H1 (cell line): ENCODE results near the gene RXRA. TPM values are rescaled to one million over a fixed set of nuclear protein-coding genes. Genes with fewer than 3 reads are reported as not detected.
A peak's percentile ranks its signal among the peaks of the same experiment; 100 is the strongest.

Source experiments
- CTCF ChIA-PET: fragments of 300-600 bp; sonication (Branson Sonifier 250); formaldehyde crosslinking; loops from one replicate; lab custom pipeline; 2021; ENCODE audit not compliant: partially characterized antibody; lab: Charles Lee
- POLR2A ChIA-PET: fragments of 300-600 bp; sonication (Branson Sonifier 250); formaldehyde crosslinking; loops from one replicate; lab custom pipeline; 2021; ENCODE audit warnings: inconsistent platforms; ENCODE audit not compliant: partially characterized antibody; lab: Charles Lee
- DNase-seq, 2 experiments: peaks; one replicate each; pipeline versions ENCODE4 v3.0.0 to v3.0.0-alpha.2; 2010 to 2022; ENCODE audit warnings: low spot score in 2 of 2, low read depth in 1 of 2, mixed read lengths in 1 of 2
- FAIRE-seq: peaks from 2 replicates; lab custom pipeline; 2011; peaks lifted over from hg19 to GRCh38; lab: Jason Lieb, UNC
- H2AFZ ChIP-seq: 2 replicates; pipeline ENCODE4 v1.8.1; 2012; ENCODE audit warnings: low read length, inconsistent platforms
- H2AK5ac ChIP-seq: 2 replicates; pipeline ENCODE4 v1.6.1; 2013; ENCODE audit warnings: low read depth, low read length
- H2BK120ac ChIP-seq: replicated peaks from 2 replicates; pipeline ENCODE3; 2013; ENCODE audit warnings: low read depth, low read length, inconsistent platforms
- H2BK12ac ChIP-seq: 2 replicates; pipeline ENCODE4 v1.6.1; 2013; ENCODE audit warnings: low read depth, low read length
- H2BK15ac ChIP-seq: 2 replicates; pipeline ENCODE4 v1.6.1; 2013; ENCODE audit warnings: low read length
- H2BK20ac ChIP-seq: 2 replicates; pipeline ENCODE4 v1.6.1; 2013; ENCODE audit warnings: low read length
- H2BK5ac ChIP-seq: 2 replicates; pipeline ENCODE4 v1.6.1; 2013; ENCODE audit warnings: low read depth, low read length
- H3K14ac ChIP-seq: 2 replicates; pipeline ENCODE4 v1.6.1; 2013; ENCODE audit warnings: inconsistent platforms; ENCODE audit not compliant: insufficient read length
- H3K18ac ChIP-seq: 2 replicates; pipeline ENCODE4 v1.6.1; 2013; ENCODE audit warnings: low read length; ENCODE audit errors: extremely low read depth
- H3K23ac ChIP-seq: 2 replicates; pipeline ENCODE4 v1.6.1; 2013; ENCODE audit warnings: inconsistent platforms; ENCODE audit not compliant: insufficient read length
- H3K23me2 ChIP-seq: 2 replicates; pipeline ENCODE4 v1.6.1; 2013; ENCODE audit warnings: low read depth, low read length
- H3K27ac ChIP-seq: 2 replicates; pipeline ENCODE4 v1.6.1; 2011; ENCODE audit warnings: low read depth, low read length, inconsistent platforms
- H3K27me3 ChIP-seq, 4 experiments: replicated peaks in 1 of 4; 1 replicate in 1 of 4; 2 replicates in 3 of 4; pipeline versions ENCODE4 v1.6.1 to v1.8.1; 2011 to 2013; ENCODE audit warnings: low read length in 3 of 4, mild to moderate bottlenecking in 3 of 4, inconsistent platforms in 2 of 4, mixed read lengths in 2 of 4, moderate library complexity in 1 of 4; ENCODE audit not compliant: control insufficient read depth in 3 of 4, insufficient read depth in 3 of 4; ENCODE audit errors: extremely low read depth in 1 of 4
- H3K36me3 ChIP-seq, 4 experiments: 2 replicates each; pipeline versions ENCODE4 v1.6.1 to v1.8.1; 2011 to 2013; ENCODE audit warnings: mild to moderate bottlenecking in 4 of 4, low read length in 3 of 4, moderate library complexity in 2 of 4, control low read depth in 1 of 4, inconsistent platforms in 1 of 4; ENCODE audit not compliant: insufficient read depth in 4 of 4, control insufficient read depth in 2 of 4
- H3K4ac ChIP-seq: replicated peaks from 2 replicates; pipeline ENCODE3; 2013; ENCODE audit warnings: low read length, low read depth, mixed read lengths, inconsistent platforms; ENCODE audit not compliant: insufficient read length
- H3K4me1 ChIP-seq, 4 experiments: replicated peaks in 1 of 4; 1 replicate in 1 of 4; 2 replicates in 3 of 4; pipeline versions ENCODE4 v1.6.1 to v1.8.1; 2011 to 2013; ENCODE audit warnings: low read length in 3 of 4, inconsistent platforms in 2 of 4, mixed read lengths in 1 of 4; ENCODE audit not compliant: insufficient read depth in 4 of 4, control insufficient read depth in 3 of 4
- H3K4me2 ChIP-seq, 2 experiments: 2 replicates each; pipeline versions ENCODE4 v1.6.1 to v1.8.1; 2011 to 2013; ENCODE audit warnings: low read depth in 2 of 2, low read length in 2 of 2, control low read depth in 1 of 2, inconsistent platforms in 1 of 2, mild to moderate bottlenecking in 1 of 2; ENCODE audit not compliant: insufficient read depth in 1 of 2
- H3K4me3 ChIP-seq, 4 experiments: fragments of 200-600, 300-600 bp in 1 of 4; sonication (generic), shearing (Covaris generic), sonication (Bioruptor Twin) in 1 of 4; 2 replicates each; pipeline versions ENCODE4 v1.5.1 to v1.8.1; 2011 to 2016; ENCODE audit warnings: low read length in 4 of 4, low read depth in 3 of 4, control low read depth in 2 of 4, inconsistent platforms in 2 of 4, mild to moderate bottlenecking in 2 of 4, mixed read lengths in 1 of 4, moderate library complexity in 1 of 4; ENCODE audit not compliant: insufficient read depth in 2 of 4; ENCODE audit errors: extremely low read depth in 1 of 4
- H3K56ac ChIP-seq: replicated peaks from 2 replicates; pipeline ENCODE3; 2013; ENCODE audit warnings: low read depth, mild to moderate bottlenecking, mixed read lengths, low read length, inconsistent platforms; ENCODE audit not compliant: insufficient read length
- H3K79me1 ChIP-seq: 2 replicates; pipeline ENCODE4 v1.6.1; 2013; ENCODE audit warnings: low read depth, low read length, control low read depth
- H3K79me2 ChIP-seq, 2 experiments: 2 replicates each; pipeline versions ENCODE4 v1.6.1 to v1.8.1; 2012 to 2013; ENCODE audit warnings: low read length in 2 of 2, mild to moderate bottlenecking in 2 of 2, inconsistent platforms in 1 of 2; ENCODE audit not compliant: insufficient read depth in 2 of 2, control insufficient read depth in 1 of 2
- H3K9ac ChIP-seq, 4 experiments: replicated peaks in 1 of 4; 1 replicate in 1 of 4; 2 replicates in 3 of 4; pipeline versions ENCODE4 v1.6.1 to v1.8.1; 2011 to 2013; ENCODE audit warnings: low read depth in 3 of 4, low read length in 3 of 4, control low read depth in 2 of 4, mild to moderate bottlenecking in 2 of 4, moderate library complexity in 2 of 4, inconsistent platforms in 1 of 4; ENCODE audit errors: extremely low read depth in 1 of 4
- H3K9me3 ChIP-seq, 2 experiments: 2 replicates each; pipeline versions ENCODE4 v1.6.1 to v1.8.1; 2012 to 2013; ENCODE audit warnings: mild to moderate bottlenecking in 2 of 2, moderate library complexity in 2 of 2, control low read depth in 1 of 2, inconsistent platforms in 1 of 2, low read depth in 1 of 2, low read length in 1 of 2, mixed read lengths in 1 of 2; ENCODE audit not compliant: insufficient read depth in 2 of 2
- H4K20me1 ChIP-seq, 2 experiments: replicated peaks in 1 of 2; 2 replicates each; pipeline versions ENCODE3 to v1.8.1; 2011 to 2013; ENCODE audit warnings: inconsistent platforms in 2 of 2, low read length in 2 of 2, mild to moderate bottlenecking in 1 of 2; ENCODE audit not compliant: insufficient read depth in 2 of 2, control insufficient read depth in 1 of 2
- H4K5ac ChIP-seq: 2 replicates; pipeline ENCODE4 v1.6.1; 2013; ENCODE audit warnings: low read length, low read depth, mixed read lengths, inconsistent platforms; ENCODE audit not compliant: insufficient read length
- H4K8ac ChIP-seq: 2 replicates; pipeline ENCODE4 v1.8.0; 2013; ENCODE audit warnings: mild to moderate bottlenecking, moderate library complexity, low read length, inconsistent platforms; ENCODE audit not compliant: insufficient read depth; ENCODE audit errors: extremely low read depth
- H4K91ac ChIP-seq: replicated peaks from 2 replicates; pipeline ENCODE3; 2013; ENCODE audit warnings: low read length, mixed read lengths, inconsistent platforms; ENCODE audit not compliant: insufficient read length
- BRCA1 ChIP-seq: IDR thresholded peaks from 2 replicates; pipeline ENCODE4 v1.6.1; 2012; ENCODE audit warnings: low read depth, low read length, improper control_type of control experiment
- CTBP2 ChIP-seq: IDR thresholded peaks from 2 replicates; pipeline ENCODE4 v1.7.0; 2011; ENCODE audit warnings: borderline replicate concordance, mild to moderate bottlenecking, moderate library complexity, mixed read lengths, low read length; ENCODE audit not compliant: insufficient read depth, insufficient read length
- E2F6 ChIP-seq: IDR thresholded peaks from 2 replicates; pipeline ENCODE4 v1.6.1; 2012; ENCODE audit warnings: inconsistent platforms
- EP300 ChIP-seq, 2 experiments: IDR thresholded peaks; 1 replicate in 1 of 2; 2 replicates in 1 of 2; pipeline ENCODE4 v1.6.1; 2011 to 2012; ENCODE audit warnings: low read depth in 2 of 2, low read length in 2 of 2, mild to moderate bottlenecking in 2 of 2, borderline replicate concordance in 1 of 2, inconsistent platforms in 1 of 2, moderate library complexity in 1 of 2
- EZH2 ChIP-seq: fragments of 200-600 bp; sonication (generic); IDR thresholded peaks from 2 replicates; pipeline ENCODE4 v1.7.1; 2012; ENCODE audit warnings: low read depth, mild to moderate bottlenecking, moderate library complexity, low read length, inconsistent platforms; ENCODE audit not compliant: severe bottlenecking
- HDAC6 ChIP-seq: IDR thresholded peaks from one replicate; pipeline ENCODE4 v1.7.1; 2012; ENCODE audit warnings: low read depth, mild to moderate bottlenecking, inconsistent platforms, low read length, moderate library complexity
- SP2 ChIP-seq: IDR thresholded peaks from 2 replicates; pipeline ENCODE4 v1.6.1; 2012; ENCODE audit warnings: mild to moderate bottlenecking, low read length, inconsistent platforms
- SRF ChIP-seq: IDR thresholded peaks from 2 replicates; pipeline ENCODE4 v1.6.1; 2011; ENCODE audit warnings: mild to moderate bottlenecking, low read depth, low read length, moderate library complexity
- TBP ChIP-seq: IDR thresholded peaks from 2 replicates; pipeline ENCODE4 v1.6.1; 2011; ENCODE audit warnings: low read depth, low read length, improper control_type of control experiment
- WGBS, 2 experiments: shearing (Covaris generic) in 1 of 2; methylation state at CpG; one replicate each; pipeline versions ENCODE4 v1.1.6 to v1.1.7; 2013 to 2015; ENCODE audit warnings: low lambda C conversion rate in 2 of 2, mixed read lengths in 2 of 2, inconsistent platforms in 1 of 2, low coverage in 1 of 2, missing lambda C conversion rate in 1 of 2; ENCODE audit not compliant: insufficient replicate concordance in 2 of 2, insufficient coverage in 1 of 2, insufficient read length in 1 of 2; ENCODE audit errors: extremely low coverage in 1 of 2, missing lambda C conversion rate in 1 of 2; 5-methylcytosine and 5-hydroxymethylcytosine counted together
- polyA plus RNA-seq, 7 experiments: library from polyadenylated mRNA; depleted of rRNA in 3 of 7; stranded (reverse) in 5 of 7; unstranded in 2 of 7; fragments of >200 nt in 5 of 7; fragments of 200-250 nt in 2 of 7; gene quantifications; 1 replicate in 5 of 7; 2 replicates in 1 of 7; 4 replicates in 1 of 7; pipeline versions ENCODE4 v1.2.1 to v1.2.3, GENCODE V29; 2011 to 2013; ENCODE audit warnings: missing spikeins in 2 of 7, mixed read lengths in 2 of 7
- total RNA-seq: library from RNA; stranded (reverse); fragmentation: NEBNext Ultra II Directional; extraction: Animal tissue kit (Norgen Biotek cat#: 25700); gene quantifications from 2 replicates; pipeline ENCODE4 v1.2.1, GENCODE V29; 2021
- TF ChIP-seq, protein P1 (sequence below), 3 experiments: IDR thresholded peaks; 1 replicate in 2 of 3; 2 replicates in 1 of 3; pipeline versions ENCODE4 v1.5.1 to v1.6.1; 2011; ENCODE audit warnings: low read length in 3 of 3, mild to moderate bottlenecking in 3 of 3, inconsistent platforms in 2 of 3, low read depth in 1 of 3, moderate library complexity in 1 of 3; ENCODE audit not compliant: insufficient read depth in 1 of 3; ENCODE audit errors: control extremely low read depth in 1 of 3

The RXRA gene
- total and polyA plus RNA-seq, 2 of the 8 experiments (the other 6 are each of a cell fraction or from before 2014, with no cell fraction given) = 9.8 to 29.4 TPM

DNA sequence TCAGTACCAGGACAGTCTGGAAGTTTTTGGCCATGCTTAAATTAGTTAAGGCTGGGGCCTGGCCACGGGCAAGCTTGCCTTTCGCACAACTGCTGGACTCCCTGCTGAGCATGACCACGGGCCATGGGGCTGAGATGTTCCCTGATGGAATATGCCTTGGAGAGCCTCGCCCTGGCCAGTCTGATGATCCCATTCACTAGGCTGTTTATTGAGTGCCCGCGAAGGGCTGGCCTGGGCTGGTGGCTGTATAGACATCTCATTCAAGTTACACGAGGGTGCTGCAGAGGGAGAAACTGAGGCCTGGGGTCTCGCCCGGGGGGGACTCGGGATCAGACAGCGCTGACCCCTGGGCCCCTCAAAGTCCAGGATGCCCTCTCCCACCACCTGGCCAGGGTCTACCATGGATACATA lies 7.8 kb upstream of the RXRA start:
- Histone ChIP-seq H2BK12ac (no peak overlapping the region), H3K79me1 (no peaks in the 10 kb centered on the region), H3K9me3 (no peaks in the 10 kb centered on the region), H2BK5ac (no peak overlapping the region), H3K4me3 (no peak overlapping the region), H3K4me2 (no peak overlapping the region), H2AFZ (no peak overlapping the region), H3K36me3 (no peaks in the 10 kb centered on the region), H3K4me1 (peaks cover 0 to 15% (median 10%) of the 10 kb centered on the region in 4 experiments; a peak in 6 of 7 replicates), H4K91ac (no peak overlapping the region), H3K4ac (no peak overlapping the region), H3K79me2 (no peaks in the 10 kb centered on the region), H4K5ac (no peak overlapping the region), H2BK20ac (no peak overlapping the region), H3K56ac (no peak overlapping the region), H3K14ac (no peak overlapping the region), H3K23me2 (no peaks in the 10 kb centered on the region), H4K8ac (no peak overlapping the region), H2AK5ac (no peak overlapping the region), H2BK120ac (no peak overlapping the region), H3K27me3 (no peaks in the 10 kb centered on the region; a peak in 1 of 7 replicates), H3K23ac (no peak overlapping the region), H3K9ac (no peak overlapping the region), H3K18ac (no peak overlapping the region), H3K27ac (no peak overlapping the region), H2BK15ac (peak overlapping the region; percentile 29; the same call in 1 of the 2 replicates), H4K20me1 (peaks cover 0 to 2% of the 10 kb centered on the region in 2 experiments)
- DNase-seq (no peak), FAIRE-seq (no peak)
- POLR2A ChIA-PET = no interaction called here
- CTCF ChIA-PET = interaction anchor here (0.9 to 1.6 kb wide), 4 partner anchors 14 to 148 kb away, joined by 3 to 4 read pairs (median 4); no protein-coding TSS in a partner anchor
- WGBS, 2 experiments = 87% methylated on average over 11 of the region's 11 CpGs; no CpG with 5 or more reads in 1 of the 2 experiments
- no peak for TF ChIP-seq TBP
- TF ChIP-seq EP300 (IDR thresholded peaks at IDR 0.05; ENCODE audit: borderline replicate concordance in 1 of 2, low read depth in 2 of 2, low read length in 2 of 2) = no peak
- no peak for TF ChIP-seq BRCA1
- TF ChIP-seq HDAC6 = no peak
- TF ChIP-seq, protein P1, sequence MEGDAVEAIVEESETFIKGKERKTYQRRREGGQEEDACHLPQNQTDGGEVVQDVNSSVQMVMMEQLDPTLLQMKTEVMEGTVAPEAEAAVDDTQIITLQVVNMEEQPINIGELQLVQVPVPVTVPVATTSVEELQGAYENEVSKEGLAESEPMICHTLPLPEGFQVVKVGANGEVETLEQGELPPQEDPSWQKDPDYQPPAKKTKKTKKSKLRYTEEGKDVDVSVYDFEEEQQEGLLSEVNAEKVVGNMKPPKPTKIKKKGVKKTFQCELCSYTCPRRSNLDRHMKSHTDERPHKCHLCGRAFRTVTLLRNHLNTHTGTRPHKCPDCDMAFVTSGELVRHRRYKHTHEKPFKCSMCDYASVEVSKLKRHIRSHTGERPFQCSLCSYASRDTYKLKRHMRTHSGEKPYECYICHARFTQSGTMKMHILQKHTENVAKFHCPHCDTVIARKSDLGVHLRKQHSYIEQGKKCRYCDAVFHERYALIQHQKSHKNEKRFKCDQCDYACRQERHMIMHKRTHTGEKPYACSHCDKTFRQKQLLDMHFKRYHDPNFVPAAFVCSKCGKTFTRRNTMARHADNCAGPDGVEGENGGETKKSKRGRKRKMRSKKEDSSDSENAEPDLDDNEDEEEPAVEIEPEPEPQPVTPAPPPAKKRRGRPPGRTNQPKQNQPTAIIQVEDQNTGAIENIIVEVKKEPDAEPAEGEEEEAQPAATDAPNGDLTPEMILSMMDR (IDR thresholded peaks at IDR 0.05; ENCODE audit: control extremely low read depth in 1 of 3, insufficient read depth in 1 of 3, low read depth in 1 of 3, low read length in 3 of 3) = no peak
- TF ChIP-seq CTBP2 = no peak
- no peak for TF ChIP-seq E2F6
- TF ChIP-seq SP2 = no peak
- no peak for TF ChIP-seq SRF
- TF ChIP-seq EZH2 = no peak
